Adrenal gland (tissue), 5 donors: Measurements from ENCODE around the gene MTOR.

Experiments used
- POLR2A ChIP-seq, 2 donors: fragments of 450-650 bp; IDR thresholded peaks; one replicate each; pipeline ENCODE4 v1.6.1; 2017; ENCODE audit warnings: antibody characterized with exemption in 2 of 2, mild to moderate bottlenecking in 2 of 2, moderate library complexity in 1 of 2
- TF ChIP-seq, protein P1 (sequence below), 6 experiments: fragments of 450-650 bp in 4 of 6; fragments of 200-600 bp in 2 of 6; sonication (generic) in 1 of 6; IDR thresholded peaks; 1 replicate in 5 of 6; 2 replicates in 1 of 6; pipeline versions ENCODE4 v1.5.1 to v1.8.0; 2016 to 2021; ENCODE audit warnings: antibody characterized with exemption in 6 of 6, mild to moderate bottlenecking in 2 of 6, moderate library complexity in 1 of 6
- donor health status: DM: no; HTN: no; CAD: no.

DNA sequence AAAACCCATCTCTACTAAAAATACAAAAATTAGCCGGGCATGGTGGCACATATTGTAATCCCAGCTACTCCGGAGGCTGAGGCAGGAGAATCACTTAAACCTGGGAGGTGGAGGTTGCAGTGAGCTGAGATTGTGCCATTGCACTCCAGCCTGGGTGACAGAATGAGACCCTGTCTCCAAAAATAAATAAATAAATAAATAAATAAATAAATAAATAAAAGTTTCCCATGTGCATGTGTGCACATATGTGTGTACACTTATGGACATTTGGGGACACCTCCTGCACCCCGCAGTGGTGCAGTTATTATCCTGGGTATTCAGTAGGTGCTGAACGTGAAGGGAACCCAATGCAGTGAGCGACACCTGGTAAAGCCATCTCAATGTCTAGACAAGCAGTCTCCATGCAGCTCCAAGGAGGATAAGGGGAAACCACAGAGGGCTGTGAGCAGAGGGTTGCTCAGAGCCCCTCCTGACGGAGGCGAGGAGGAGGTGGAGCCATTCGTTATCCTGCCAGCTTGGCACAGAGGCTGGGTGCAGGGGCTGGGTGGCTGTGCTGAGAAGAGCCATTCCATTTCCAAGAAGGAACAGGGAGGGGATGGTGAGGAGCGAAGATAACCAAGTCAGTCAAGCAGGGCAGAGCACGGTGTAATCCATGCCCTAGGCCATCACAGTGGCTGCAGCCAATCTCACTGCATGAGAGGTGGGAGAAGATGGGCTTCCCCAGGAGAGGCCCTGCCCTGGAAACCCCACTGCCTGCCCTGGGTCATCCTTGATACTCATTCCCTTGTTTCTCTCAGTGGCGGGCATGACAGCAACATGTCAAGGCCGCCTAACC is 36.3 kb upstream of the MTOR start:
- no peak for TF ChIP-seq POLR2A (IDR thresholded peaks at IDR 0.05)
- TF ChIP-seq, protein P1, sequence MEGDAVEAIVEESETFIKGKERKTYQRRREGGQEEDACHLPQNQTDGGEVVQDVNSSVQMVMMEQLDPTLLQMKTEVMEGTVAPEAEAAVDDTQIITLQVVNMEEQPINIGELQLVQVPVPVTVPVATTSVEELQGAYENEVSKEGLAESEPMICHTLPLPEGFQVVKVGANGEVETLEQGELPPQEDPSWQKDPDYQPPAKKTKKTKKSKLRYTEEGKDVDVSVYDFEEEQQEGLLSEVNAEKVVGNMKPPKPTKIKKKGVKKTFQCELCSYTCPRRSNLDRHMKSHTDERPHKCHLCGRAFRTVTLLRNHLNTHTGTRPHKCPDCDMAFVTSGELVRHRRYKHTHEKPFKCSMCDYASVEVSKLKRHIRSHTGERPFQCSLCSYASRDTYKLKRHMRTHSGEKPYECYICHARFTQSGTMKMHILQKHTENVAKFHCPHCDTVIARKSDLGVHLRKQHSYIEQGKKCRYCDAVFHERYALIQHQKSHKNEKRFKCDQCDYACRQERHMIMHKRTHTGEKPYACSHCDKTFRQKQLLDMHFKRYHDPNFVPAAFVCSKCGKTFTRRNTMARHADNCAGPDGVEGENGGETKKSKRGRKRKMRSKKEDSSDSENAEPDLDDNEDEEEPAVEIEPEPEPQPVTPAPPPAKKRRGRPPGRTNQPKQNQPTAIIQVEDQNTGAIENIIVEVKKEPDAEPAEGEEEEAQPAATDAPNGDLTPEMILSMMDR (IDR thresholded peaks at IDR 0.05) = no peak
